ENCODE measurements around the gene ONECUT3.

DNA sequence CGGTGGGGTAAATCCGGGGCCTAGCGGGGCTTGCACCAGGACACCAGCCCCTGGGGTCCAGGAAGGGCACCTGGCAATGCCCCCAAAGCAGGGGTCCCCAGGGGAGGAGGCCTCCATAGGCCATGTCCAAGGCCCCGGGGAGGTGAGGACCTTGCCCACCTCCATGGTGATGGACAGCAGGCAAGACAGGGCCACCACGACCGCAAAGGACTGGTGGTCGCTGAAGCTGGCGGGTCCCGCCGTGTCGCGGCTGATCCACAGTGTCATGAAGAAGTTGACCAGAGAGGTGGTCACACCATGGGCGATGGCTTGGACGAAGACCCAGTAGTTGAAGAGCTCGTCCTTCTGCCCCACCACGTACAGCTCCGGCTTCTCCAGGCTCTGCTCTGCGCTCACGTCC is 32.0 kb downstream of the ONECUT3 start:
- TF ChIP-seq, protein P1, sequence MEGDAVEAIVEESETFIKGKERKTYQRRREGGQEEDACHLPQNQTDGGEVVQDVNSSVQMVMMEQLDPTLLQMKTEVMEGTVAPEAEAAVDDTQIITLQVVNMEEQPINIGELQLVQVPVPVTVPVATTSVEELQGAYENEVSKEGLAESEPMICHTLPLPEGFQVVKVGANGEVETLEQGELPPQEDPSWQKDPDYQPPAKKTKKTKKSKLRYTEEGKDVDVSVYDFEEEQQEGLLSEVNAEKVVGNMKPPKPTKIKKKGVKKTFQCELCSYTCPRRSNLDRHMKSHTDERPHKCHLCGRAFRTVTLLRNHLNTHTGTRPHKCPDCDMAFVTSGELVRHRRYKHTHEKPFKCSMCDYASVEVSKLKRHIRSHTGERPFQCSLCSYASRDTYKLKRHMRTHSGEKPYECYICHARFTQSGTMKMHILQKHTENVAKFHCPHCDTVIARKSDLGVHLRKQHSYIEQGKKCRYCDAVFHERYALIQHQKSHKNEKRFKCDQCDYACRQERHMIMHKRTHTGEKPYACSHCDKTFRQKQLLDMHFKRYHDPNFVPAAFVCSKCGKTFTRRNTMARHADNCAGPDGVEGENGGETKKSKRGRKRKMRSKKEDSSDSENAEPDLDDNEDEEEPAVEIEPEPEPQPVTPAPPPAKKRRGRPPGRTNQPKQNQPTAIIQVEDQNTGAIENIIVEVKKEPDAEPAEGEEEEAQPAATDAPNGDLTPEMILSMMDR (IDR thresholded peaks at IDR 0.05 in 2 of 3, conservative IDR thresholded peaks at IDR 0.05 in 1 of 3; ENCODE audit: insufficient read depth in 2 of 3, low read depth in 1 of 3, low read length in 3 of 3): no peak
- TF ChIP-seq IRF2 (CRISPR knock-in tag; IDR thresholded peaks at IDR 0.05) (no peak), CBFA2T3 (IDR thresholded peaks at IDR 0.05) (no peak), MYBL2 (IDR thresholded peaks at IDR 0.05; ENCODE audit: low read depth) (no peak), MYBL2 (CRISPR knock-in tag; IDR thresholded peaks at IDR 0.05; ENCODE audit: borderline replicate concordance) (no peak), CBFB (CRISPR knock-in tag; IDR thresholded peaks at IDR 0.05) (no peak), MTF1 (CRISPR knock-in tag; IDR thresholded peaks at IDR 0.05; ENCODE audit: borderline replicate concordance) (no peak), CEBPB (tag; IDR thresholded peaks at IDR 0.05) (no peak), ZNF239 (CRISPR knock-in tag; IDR thresholded peaks at IDR 0.05) (no peak)
- TF ChIP-seq, protein P2, sequence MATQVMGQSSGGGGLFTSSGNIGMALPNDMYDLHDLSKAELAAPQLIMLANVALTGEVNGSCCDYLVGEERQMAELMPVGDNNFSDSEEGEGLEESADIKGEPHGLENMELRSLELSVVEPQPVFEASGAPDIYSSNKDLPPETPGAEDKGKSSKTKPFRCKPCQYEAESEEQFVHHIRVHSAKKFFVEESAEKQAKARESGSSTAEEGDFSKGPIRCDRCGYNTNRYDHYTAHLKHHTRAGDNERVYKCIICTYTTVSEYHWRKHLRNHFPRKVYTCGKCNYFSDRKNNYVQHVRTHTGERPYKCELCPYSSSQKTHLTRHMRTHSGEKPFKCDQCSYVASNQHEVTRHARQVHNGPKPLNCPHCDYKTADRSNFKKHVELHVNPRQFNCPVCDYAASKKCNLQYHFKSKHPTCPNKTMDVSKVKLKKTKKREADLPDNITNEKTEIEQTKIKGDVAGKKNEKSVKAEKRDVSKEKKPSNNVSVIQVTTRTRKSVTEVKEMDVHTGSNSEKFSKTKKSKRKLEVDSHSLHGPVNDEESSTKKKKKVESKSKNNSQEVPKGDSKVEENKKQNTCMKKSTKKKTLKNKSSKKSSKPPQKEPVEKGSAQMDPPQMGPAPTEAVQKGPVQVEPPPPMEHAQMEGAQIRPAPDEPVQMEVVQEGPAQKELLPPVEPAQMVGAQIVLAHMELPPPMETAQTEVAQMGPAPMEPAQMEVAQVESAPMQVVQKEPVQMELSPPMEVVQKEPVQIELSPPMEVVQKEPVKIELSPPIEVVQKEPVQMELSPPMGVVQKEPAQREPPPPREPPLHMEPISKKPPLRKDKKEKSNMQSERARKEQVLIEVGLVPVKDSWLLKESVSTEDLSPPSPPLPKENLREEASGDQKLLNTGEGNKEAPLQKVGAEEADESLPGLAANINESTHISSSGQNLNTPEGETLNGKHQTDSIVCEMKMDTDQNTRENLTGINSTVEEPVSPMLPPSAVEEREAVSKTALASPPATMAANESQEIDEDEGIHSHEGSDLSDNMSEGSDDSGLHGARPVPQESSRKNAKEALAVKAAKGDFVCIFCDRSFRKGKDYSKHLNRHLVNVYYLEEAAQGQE (IDR thresholded peaks at IDR 0.05; ENCODE audit: borderline replicate concordance): no peak
- TF ChIP-seq, protein P2 (CRISPR knock-in tag; IDR thresholded peaks at IDR 0.05; ENCODE audit: low read depth): no peak
- TF ChIP-seq, protein P3, sequence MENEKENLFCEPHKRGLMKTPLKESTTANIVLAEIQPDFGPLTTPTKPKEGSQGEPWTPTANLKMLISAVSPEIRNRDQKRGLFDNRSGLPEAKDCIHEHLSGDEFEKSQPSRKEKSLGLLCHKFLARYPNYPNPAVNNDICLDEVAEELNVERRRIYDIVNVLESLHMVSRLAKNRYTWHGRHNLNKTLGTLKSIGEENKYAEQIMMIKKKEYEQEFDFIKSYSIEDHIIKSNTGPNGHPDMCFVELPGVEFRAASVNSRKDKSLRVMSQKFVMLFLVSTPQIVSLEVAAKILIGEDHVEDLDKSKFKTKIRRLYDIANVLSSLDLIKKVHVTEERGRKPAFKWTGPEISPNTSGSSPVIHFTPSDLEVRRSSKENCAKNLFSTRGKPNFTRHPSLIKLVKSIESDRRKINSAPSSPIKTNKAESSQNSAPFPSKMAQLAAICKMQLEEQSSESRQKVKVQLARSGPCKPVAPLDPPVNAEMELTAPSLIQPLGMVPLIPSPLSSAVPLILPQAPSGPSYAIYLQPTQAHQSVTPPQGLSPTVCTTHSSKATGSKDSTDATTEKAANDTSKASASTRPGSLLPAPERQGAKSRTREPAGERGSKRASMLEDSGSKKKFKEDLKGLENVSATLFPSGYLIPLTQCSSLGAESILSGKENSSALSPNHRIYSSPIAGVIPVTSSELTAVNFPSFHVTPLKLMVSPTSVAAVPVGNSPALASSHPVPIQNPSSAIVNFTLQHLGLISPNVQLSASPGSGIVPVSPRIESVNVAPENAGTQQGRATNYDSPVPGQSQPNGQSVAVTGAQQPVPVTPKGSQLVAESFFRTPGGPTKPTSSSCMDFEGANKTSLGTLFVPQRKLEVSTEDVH (IDR thresholded peaks at IDR 0.05; ENCODE audit: low read depth, partially characterized antibody): no peak
